ENCODE results near the gene SLC19A2. TPM values are rescaled to one million over a fixed set of nuclear protein-coding genes. Genes with fewer than 3 reads are reported as not detected.

SLC19A2 gene
- total RNA-seq, 1 experiment from 2014 or later: 15.6 TPM

Small RNA genes lying within 50 kb of the gene (small RNA-seq; reads per million reads assigned to genes)
- gene AL021068.2: not detected

Other genes with a start within 250 kb of the SLC19A2 start
- 4.9 and 7.1 TPM in 2 replicates for gene NME7, start 118.1 kb downstream of the SLC19A2 start, total RNA-seq (2014; rRNA removed; shearing (Covaris generic))
- gene BLZF1, start 117.7 kb downstream of the SLC19A2 start, total RNA-seq (2014; rRNA removed; shearing (Covaris generic)): 6.9 and 8.4 TPM in 2 replicates
- 0.56 TPM in 1 of 2 replicates, not detected in the other for gene CCDC181, start 58.5 kb downstream of the SLC19A2 start, total RNA-seq (2014; rRNA removed; shearing (Covaris generic))
- gene F5, start 100.5 kb upstream of the SLC19A2 start, total RNA-seq (2014; rRNA removed; shearing (Covaris generic)): 8.1 and 9.2 TPM in 2 replicates
- not detected in 2 replicates for gene SELP, start 144.2 kb upstream of the SLC19A2 start, total RNA-seq (2014; rRNA removed; shearing (Covaris generic))
- gene SELL, start 225.7 kb upstream of the SLC19A2 start, total RNA-seq (2014; rRNA removed; shearing (Covaris generic)): 2.0 TPM in 1 of 2 replicates, not detected in the other
- not detected in 2 replicates for gene SELE, start 248.1 kb upstream of the SLC19A2 start, total RNA-seq (2014; rRNA removed; shearing (Covaris generic))

All from HT-29 (cell line).